Stomach (tissue), 9 donors: Measurements from ENCODE around the gene TTBK2. TPM values are rescaled to one million over a fixed set of nuclear protein-coding genes. Genes with fewer than 3 reads are reported as not detected.

Experiments
- DNase-seq, 2 donors: peaks; one replicate each; pipeline versions ENCODE4 v3.0.0 to v3.0.0-alpha.2; 2013 to 2019
- H3K27ac ChIP-seq, 5 donors: fragments of 200-600 bp in 4 of 5; sonication (generic) in 4 of 5; one replicate each; pipeline ENCODE4 v1.5.1; 2013 to 2019; ENCODE audit warnings: mild to moderate bottlenecking in 1 of 5, moderate library complexity in 1 of 5
- H3K27me3 ChIP-seq, 3 donors: fragments of 200-600 bp; sonication (generic); one replicate each; pipeline ENCODE4 v1.5.1; 2017 to 2019; ENCODE audit warnings: mixed run types in 1 of 3
- H3K36me3 ChIP-seq, 4 donors: fragments of 200-600 bp; sonication (generic); 1 replicate in 3 of 4; 2 replicates in 1 of 4; pipeline ENCODE4 v1.5.1; 2016 to 2019
- H3K4me1 ChIP-seq, 4 donors: fragments of 200-600 bp; sonication (generic); one replicate each; pipeline ENCODE4 v1.5.1; 2016 to 2019
- H3K4me3 ChIP-seq, 4 donors: fragments of 200-600 bp; sonication (generic) in 3 of 4; one replicate each; pipeline ENCODE4 v1.5.1; 2016 to 2019; ENCODE audit warnings: mild to moderate bottlenecking in 1 of 4
- H3K9me3 ChIP-seq, 4 donors: fragments of 200-600 bp; sonication (generic); one replicate each; pipeline ENCODE4 v1.5.1; 2016 to 2019
- EP300 ChIP-seq: sonication (generic); formaldehyde crosslinking; IDR thresholded peaks from one replicate; pipeline ENCODE4 v1.6.1; 2017; ENCODE audit warnings: antibody characterized with exemption
- POLR2A ChIP-seq, 4 donors: fragments of 450-650 bp; IDR thresholded peaks; one replicate each; pipeline ENCODE4 v1.6.1; 2016; ENCODE audit warnings: antibody characterized with exemption in 4 of 4, control low read depth in 2 of 4, mild to moderate bottlenecking in 1 of 4, moderate library complexity in 1 of 4
- POLR2AphosphoS5 ChIP-seq, 3 donors: sonication (generic); formaldehyde crosslinking; IDR thresholded peaks; one replicate each; pipeline ENCODE4 v1.6.1; 2016; ENCODE audit warnings: antibody characterized with exemption in 3 of 3
- WGBS, 5 donors: extraction: QIAGEN DNeasy Blood & Tissue Kit in 3 of 5; methylation state at CpG; one replicate each; pipeline versions ENCODE4 v1.1.5 to v1.1.7; 2013 to 2018; 5-methylcytosine and 5-hydroxymethylcytosine counted together
- intact Hi-C: fragments of 100-400 bp; cut with DNase I; formaldehyde crosslinking; loops from one replicate; pipeline ENCODE4 v1.15.1; 2023; ENCODE audit warnings: low total_unique reads
- polyA plus RNA-seq, 3 donors: library from polyadenylated mRNA; stranded (reverse); fragments of 200-250 nt; gene quantifications; one replicate each; pipeline ENCODE4 v1.2.3, GENCODE V29; 2013
- total RNA-seq, 5 donors: library from RNA; depleted of rRNA; stranded (reverse); fragments of >200 nt; gene quantifications; one replicate each; pipeline versions ENCODE4 v1.1.0 to v1.2.3, GENCODE V29; 2014 to 2016
- TF ChIP-seq, protein P1 (sequence below), 7 experiments: fragments of 450-650 bp in 4 of 7; fragments of 200-600 bp in 3 of 7; sonication (generic) in 3 of 7; IDR thresholded peaks; one replicate each; pipeline ENCODE4 v1.5.1; 2016 to 2019; ENCODE audit warnings: antibody characterized with exemption in 7 of 7, control low read depth in 2 of 7, mild to moderate bottlenecking in 1 of 7
- donor health status: healthy with polysubstance abuse.
- donor health status: Bipolar disorder and iron deficiency.
- donor health status: healthy.

The TTBK2 gene
- total and polyA plus RNA-seq, 8 donors = 1.2 to 15.6 (median 7.6) TPM

DNA sequence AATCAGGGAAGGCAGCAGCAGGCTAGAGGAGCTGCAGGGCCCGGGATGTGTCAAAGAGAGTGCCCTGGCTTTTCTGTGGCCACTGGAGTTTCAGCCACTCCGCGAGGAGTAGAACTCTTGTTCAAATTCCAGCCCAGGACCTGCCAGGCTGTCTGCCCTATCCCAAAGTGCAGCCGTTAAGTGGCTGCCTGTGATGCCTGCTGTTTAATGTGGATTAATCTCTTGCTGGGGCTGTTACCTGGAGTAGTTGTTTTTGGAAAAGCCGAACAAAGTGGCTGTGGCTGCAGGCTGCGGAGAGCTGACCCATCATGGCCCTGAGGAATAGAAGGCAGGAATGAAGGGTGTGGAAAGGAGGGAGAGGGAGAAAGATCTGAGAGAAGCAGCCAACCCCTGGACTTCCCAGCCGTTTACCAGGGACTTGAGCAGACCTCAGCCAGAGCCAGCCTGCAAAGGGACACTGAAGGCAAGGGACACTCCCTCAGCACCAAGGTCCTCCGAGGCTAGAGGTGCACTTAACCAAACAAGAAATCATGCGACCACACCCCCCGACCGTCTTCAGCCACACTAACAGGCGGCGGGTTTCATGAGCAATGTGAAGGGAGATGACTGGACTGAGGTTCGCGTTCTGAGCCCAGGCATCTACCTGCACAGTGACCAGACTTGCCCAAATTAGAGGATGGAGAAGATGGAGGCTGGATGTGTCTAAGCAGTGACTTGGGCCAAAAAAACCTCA is 188.3 kb downstream of the TTBK2 start:
- TF ChIP-seq POLR2A (IDR thresholded peaks at IDR 0.05) (no peak), POLR2AphosphoS5 (IDR thresholded peaks at IDR 0.05) (no peak), EP300 (no peak)
- TF ChIP-seq, protein P1, sequence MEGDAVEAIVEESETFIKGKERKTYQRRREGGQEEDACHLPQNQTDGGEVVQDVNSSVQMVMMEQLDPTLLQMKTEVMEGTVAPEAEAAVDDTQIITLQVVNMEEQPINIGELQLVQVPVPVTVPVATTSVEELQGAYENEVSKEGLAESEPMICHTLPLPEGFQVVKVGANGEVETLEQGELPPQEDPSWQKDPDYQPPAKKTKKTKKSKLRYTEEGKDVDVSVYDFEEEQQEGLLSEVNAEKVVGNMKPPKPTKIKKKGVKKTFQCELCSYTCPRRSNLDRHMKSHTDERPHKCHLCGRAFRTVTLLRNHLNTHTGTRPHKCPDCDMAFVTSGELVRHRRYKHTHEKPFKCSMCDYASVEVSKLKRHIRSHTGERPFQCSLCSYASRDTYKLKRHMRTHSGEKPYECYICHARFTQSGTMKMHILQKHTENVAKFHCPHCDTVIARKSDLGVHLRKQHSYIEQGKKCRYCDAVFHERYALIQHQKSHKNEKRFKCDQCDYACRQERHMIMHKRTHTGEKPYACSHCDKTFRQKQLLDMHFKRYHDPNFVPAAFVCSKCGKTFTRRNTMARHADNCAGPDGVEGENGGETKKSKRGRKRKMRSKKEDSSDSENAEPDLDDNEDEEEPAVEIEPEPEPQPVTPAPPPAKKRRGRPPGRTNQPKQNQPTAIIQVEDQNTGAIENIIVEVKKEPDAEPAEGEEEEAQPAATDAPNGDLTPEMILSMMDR (IDR thresholded peaks at IDR 0.05) = no peak
- no peak overlapping the region for H3K27ac ChIP-seq
- WGBS, 5 donors = 82 to 88% (median 87%) methylated on average over 8 to 15 of the region's 15 CpGs
- DNase-seq = no peak
- H3K9me3 ChIP-seq = no peaks in the 10 kb centered on the region
- H3K36me3 ChIP-seq = peaks cover 45 to 82% (median 75%) of the 10 kb centered on the region in 4 donors
- no peak overlapping the region for H3K4me3 ChIP-seq
- H3K27me3 ChIP-seq = no peaks in the 10 kb centered on the region
- intact Hi-C loops = loop anchor here (10.0 kb wide), 1 partner anchor 193 kb away; the partner anchor contains the start of gene TTBK2
- peaks cover 12 to 35% (median 20%) of the 10 kb centered on the region in 4 donors for H3K4me1 ChIP-seq

DNA sequence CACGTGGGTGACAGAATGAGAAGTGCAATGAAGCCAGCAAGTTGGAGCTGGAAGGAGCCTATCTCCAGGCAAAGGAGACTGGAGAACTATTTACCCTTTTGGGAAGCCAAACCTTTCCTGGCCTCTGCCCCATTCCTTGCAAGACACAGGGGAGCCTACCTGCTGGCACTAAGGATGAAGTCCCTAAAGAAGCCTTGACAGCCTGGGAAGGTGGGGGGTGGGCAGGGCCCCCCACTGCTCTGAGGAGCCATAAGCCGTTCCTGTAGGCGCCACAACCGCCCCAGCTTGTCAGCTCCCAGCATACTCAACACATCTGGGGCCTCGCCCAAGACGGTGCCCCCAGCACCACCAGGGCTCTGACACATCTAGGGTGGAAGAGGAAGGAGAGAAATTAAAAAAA is 189.1 kb downstream of the TTBK2 start:
- intact Hi-C loops = loop anchor here (10.0 kb wide), 1 partner anchor 193 kb away; the partner anchor contains the start of gene TTBK2
- Histone ChIP-seq H3K4me3 (no peak overlapping the region), H3K27ac (no peak overlapping the region), H3K27me3 (no peaks in the 10 kb centered on the region), H3K4me1 (peaks cover 12 to 33% (median 19%) of the 10 kb centered on the region in 4 donors), H3K36me3 (peaks cover 53 to 90% (median 83%) of the 10 kb centered on the region in 4 donors), H3K9me3 (no peaks in the 10 kb centered on the region)
- 86 to 92% (median 88%) methylated on average over 6 of the region's 6 CpGs for whole genome bisulfite sequencing, 5 donors
- DNase-seq = no peak
- TF ChIP-seq POLR2AphosphoS5 (IDR thresholded peaks at IDR 0.05) = no peak
- TF ChIP-seq POLR2A (IDR thresholded peaks at IDR 0.05) = no peak
- TF ChIP-seq EP300 = no peak
- TF ChIP-seq, protein P1 (IDR thresholded peaks at IDR 0.05) = no peak

DNA sequence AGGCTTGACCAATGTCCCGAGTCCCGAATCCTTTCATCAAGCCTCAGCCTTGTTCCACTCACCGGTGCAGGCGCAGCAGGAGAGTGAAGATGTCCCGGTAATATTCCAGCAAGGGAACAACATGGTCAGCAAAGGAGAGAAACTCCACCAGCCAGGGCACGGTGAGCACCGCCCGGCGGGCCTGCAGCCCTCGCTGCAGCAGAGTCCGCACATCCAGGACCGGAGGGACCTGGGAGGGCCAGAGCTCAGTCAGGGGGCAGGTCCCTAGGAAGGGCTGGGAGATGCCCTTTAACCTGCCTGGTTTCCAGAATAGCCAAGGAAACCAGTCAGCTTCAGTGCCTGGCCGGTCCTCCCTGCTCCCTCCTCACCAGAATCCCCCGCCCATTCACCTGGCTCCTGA is 190.0 kb downstream of the TTBK2 start:
- peaks cover 60 to 99% (median 92%) of the 10 kb centered on the region in 4 donors for H3K36me3 ChIP-seq
- intact Hi-C loops = loop anchor here (10.0 kb wide), 1 partner anchor 194 kb away; the partner anchor contains the start of gene TTBK2
- 95 to 97% (median 96%) methylated on average over 12 to 14 of the region's 14 CpGs for WGBS, 5 donors

DNA sequence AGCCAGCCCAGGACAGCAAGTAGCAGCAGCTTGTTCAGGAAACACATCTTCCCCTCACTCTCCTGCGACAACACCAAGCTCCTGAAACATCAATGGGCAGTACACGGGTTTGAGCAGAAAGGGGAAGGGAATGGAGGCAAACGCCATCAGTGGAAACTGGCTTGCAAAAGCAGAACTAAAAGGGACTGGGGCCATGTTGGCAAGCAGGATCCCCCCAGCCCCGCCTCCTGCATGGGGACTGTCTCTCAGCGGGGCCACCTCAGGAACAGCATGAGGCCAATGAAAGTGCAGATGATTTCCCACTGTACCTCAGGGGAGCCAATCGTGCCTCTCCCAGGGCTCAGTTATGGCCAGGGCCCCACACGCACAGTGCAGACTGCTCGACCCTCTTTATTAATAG is 190.4 kb downstream of the TTBK2 start:
- TF ChIP-seq EP300 (no peak), POLR2AphosphoS5 (IDR thresholded peaks at IDR 0.05) (no peak), POLR2A (IDR thresholded peaks at IDR 0.05) (no peak)
- TF ChIP-seq, protein P1 (IDR thresholded peaks at IDR 0.05) = no peak
- intact Hi-C loops = loop anchor here (10.0 kb wide), 1 partner anchor 195 kb away; the partner anchor contains the start of gene TTBK2
- H3K27ac ChIP-seq = no peak overlapping the region
- H3K36me3 ChIP-seq = peaks cover 64 to 100% (median 96%) of the 10 kb centered on the region in 4 donors
- no peaks in the 10 kb centered on the region for H3K27me3 ChIP-seq
- no peak for DNase-seq
- no peaks in the 10 kb centered on the region for H3K9me3 ChIP-seq
- no peak overlapping the region for H3K4me3 ChIP-seq
- WGBS, 5 donors = 87 to 93% (median 89%) methylated on average over 8 of the region's 8 CpGs
- H3K4me1 ChIP-seq = peaks cover 1 to 22% (median 8%) of the 10 kb centered on the region in 4 donors

More for the DNA sequence above, 190.0 kb downstream of the TTBK2 start:
- no peak overlapping the region for H3K4me3 ChIP-seq
- H3K4me1 ChIP-seq = peaks cover 5 to 26% (median 12%) of the 10 kb centered on the region in 4 donors
- no peak overlapping the region for H3K27ac ChIP-seq
- DNase-seq = no peak
- TF ChIP-seq EP300 = no peak
- no peak for TF ChIP-seq POLR2A (IDR thresholded peaks at IDR 0.05)
- TF ChIP-seq POLR2AphosphoS5 (IDR thresholded peaks at IDR 0.05) = no peak
- TF ChIP-seq, protein P1 (IDR thresholded peaks at IDR 0.05) = no peak
- H3K9me3 ChIP-seq = no peaks in the 10 kb centered on the region
- no peaks in the 10 kb centered on the region for H3K27me3 ChIP-seq
